Fibroblast of the aortic adventitia (primary cell): ENCODE results near the gene ZNF580. TPM values are rescaled to one million over a fixed set of nuclear protein-coding genes. Genes with fewer than 3 reads are reported as not detected.

ENCODE experiments used
- DNase-seq: peaks from one replicate; pipeline ENCODE4 v3.0.0-alpha.2; 2010; ENCODE audit warnings: low read depth
- H3K4me3 ChIP-seq: 2 replicates; pipeline ENCODE4 v1.5.1; 2011; ENCODE audit warnings: low read depth, mild to moderate bottlenecking, control low read depth, low read length, moderate library complexity
- total RNA-seq: library from RNA; depleted of rRNA; stranded (reverse); fragments of >200 nt; gene quantifications from 2 replicates; pipeline ENCODE4 v1.2.3, GENCODE V29; 2012; ENCODE audit warnings: low replicate concordance
- TF ChIP-seq, protein P1 (sequence below): IDR thresholded peaks from 2 replicates; pipeline ENCODE4 v1.5.1; 2011; ENCODE audit warnings: mild to moderate bottlenecking, low read length, control low read depth, inconsistent platforms; ENCODE audit not compliant: insufficient read depth

ZNF580 gene
- total RNA-seq, 1 donor: 6.3 TPM

DNA sequence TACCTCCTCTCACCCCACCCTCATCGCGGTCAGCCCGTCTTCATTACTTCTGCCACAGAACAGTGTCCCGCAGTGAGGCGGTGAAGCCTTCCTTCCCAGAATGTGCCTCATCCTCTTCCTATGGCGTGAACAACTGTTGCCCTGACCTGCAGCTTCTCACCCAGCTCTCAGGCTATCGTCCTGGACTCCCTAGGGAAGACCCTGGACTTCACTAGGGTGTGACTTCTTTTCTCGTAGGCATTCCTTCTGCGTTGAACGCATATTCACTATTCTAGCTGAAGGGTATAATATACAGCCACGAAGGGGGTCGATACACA lies 34.4 kb upstream of the ZNF580 start:
- TF ChIP-seq, protein P1, sequence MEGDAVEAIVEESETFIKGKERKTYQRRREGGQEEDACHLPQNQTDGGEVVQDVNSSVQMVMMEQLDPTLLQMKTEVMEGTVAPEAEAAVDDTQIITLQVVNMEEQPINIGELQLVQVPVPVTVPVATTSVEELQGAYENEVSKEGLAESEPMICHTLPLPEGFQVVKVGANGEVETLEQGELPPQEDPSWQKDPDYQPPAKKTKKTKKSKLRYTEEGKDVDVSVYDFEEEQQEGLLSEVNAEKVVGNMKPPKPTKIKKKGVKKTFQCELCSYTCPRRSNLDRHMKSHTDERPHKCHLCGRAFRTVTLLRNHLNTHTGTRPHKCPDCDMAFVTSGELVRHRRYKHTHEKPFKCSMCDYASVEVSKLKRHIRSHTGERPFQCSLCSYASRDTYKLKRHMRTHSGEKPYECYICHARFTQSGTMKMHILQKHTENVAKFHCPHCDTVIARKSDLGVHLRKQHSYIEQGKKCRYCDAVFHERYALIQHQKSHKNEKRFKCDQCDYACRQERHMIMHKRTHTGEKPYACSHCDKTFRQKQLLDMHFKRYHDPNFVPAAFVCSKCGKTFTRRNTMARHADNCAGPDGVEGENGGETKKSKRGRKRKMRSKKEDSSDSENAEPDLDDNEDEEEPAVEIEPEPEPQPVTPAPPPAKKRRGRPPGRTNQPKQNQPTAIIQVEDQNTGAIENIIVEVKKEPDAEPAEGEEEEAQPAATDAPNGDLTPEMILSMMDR: no peak
- H3K4me3 ChIP-seq: peak overlapping the region; percentile 93
- DNase-seq: no peak

DNA sequence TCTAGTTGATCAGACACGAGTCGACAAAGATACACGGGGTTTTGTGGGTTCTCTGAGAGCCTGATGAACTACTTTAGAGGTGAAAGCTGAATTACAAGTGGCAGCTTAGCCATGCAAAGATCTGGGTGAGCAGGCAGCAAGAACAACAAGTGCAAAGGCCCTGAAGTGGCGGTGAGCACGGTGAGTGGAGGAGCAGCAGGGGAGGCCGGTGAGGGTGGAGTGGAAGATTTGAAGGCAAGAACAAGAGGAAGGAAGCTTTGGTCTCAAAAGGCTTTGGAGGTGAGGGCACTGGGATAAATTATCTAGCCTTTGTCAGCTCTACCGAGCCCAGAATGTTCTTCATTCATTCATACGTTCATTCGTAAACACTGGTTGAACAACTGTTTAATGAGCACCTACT lies 34.0 kb upstream of the ZNF580 start:
- TF ChIP-seq, protein P1: no peak
- H3K4me3 ChIP-seq: peak overlapping the region; percentile 93
- DNase-seq: no peak

DNA sequence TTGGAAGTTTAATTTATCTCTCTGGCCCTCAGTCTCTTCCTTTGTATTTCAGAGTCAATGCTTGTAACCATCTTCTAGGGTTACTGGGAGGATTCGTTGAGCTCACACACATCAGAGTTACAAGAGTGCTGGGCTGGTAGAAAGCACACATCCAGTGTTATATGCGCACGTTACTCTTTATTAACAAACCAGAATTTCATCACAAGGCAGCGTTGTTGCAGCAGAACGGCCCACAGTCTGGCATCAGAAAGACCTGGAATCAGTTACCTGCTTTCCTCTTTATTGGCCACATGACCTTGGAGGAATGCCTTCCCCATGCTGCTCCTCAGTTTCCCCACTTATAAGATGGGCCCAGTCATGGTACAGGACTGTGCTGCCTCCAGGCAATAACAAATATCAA lies 31.5 kb upstream of the ZNF580 start:
- TF ChIP-seq, protein P1: no peak
- H3K4me3 ChIP-seq: no peak overlapping the region
- DNase-seq: no peak

DNA sequence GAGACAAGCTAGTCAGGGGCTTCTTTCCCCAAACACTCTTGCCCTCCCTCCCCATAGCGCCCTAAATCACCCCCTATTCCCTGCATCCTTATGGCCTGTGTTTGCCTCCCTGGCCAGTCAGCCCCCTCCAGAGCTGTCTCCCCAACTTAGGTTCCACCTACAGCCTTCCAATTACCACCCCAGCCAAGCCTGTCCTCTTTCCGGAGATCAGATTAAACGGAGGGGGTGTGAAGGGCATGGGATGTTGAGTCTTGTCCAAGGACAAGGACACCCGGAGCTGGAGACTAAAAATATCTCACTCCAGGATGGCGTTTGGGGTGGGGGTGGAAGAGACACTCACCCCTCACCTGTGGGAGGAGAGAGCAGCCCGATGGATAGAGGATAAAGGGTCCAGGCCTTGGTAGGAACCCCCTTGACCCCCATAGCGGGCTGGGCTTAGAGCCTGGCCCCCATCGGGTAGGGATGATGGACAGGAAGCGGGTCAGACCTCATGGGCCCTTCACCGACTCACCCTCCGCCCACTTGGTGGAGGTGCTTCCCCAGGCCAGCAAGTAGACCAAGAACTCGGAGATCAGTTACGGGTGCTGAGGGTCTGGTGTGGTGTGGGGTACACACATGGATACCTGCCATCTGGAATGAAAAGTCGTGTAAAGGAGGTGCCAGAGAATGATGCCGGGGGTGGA lies 29.4 kb upstream of the ZNF580 start:
- no peak for DNase-seq
- TF ChIP-seq, protein P1: no peak
- H3K4me3 ChIP-seq: no peak overlapping the region

DNA sequence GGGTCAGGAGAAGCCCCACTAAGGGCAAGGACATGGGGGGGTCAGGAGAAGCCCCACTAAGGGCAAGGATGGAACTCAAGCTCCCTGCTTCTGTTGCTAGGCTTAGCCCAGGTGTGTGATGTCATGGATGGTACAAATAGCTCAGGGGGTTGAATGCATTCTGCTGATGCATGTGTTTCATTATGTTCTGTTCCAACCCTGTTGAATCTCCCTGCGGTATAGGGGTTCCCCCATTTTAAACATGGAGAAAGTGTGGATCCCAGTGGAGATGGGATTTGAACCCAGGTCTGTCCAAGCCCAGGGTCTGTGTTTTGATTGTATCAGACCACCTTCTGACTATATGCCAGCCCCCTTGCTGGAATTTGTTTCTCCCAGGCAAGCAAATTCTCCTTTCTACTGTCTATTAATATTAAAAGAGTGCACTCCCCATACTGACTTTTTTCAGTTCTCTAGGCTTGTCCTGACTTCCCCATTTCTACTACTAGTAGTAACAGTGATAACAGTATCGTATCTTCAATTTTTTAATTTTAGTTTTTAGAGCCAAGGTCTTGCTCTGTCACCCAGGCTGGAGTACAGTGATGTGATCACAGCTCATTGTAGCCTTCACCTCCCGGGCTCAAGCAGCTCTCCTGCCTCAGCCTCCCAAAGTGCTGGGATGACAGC lies 28.7 kb upstream of the ZNF580 start:
- TF ChIP-seq, protein P1: no peak
- no peak for DNase-seq
- no peak overlapping the region for H3K4me3 ChIP-seq

DNA sequence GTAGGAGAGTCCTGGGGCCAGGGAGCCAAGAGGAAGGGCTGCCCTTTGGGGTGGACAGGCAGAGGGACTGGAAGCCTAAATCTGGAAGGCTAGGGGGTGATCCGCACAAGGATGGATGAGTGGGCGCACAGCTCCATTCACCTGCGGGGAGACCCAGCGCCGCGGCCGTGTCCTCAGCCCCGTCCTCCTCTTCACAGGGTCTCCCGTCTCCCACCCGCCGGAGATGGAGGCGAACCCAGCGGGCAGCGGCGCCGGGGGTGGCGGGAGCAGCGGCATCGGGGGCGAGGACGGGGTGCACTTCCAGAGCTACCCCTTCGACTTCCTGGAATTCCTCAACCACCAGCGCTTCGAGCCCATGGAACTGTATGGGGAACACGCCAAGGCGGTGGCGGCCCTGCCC lies 27.4 kb upstream of the ZNF580 start:
- DNase-seq: no peak
- H3K4me3 ChIP-seq: no peak overlapping the region
- TF ChIP-seq, protein P1: no peak
